ENCODE results near the gene WDR7.

DNA sequence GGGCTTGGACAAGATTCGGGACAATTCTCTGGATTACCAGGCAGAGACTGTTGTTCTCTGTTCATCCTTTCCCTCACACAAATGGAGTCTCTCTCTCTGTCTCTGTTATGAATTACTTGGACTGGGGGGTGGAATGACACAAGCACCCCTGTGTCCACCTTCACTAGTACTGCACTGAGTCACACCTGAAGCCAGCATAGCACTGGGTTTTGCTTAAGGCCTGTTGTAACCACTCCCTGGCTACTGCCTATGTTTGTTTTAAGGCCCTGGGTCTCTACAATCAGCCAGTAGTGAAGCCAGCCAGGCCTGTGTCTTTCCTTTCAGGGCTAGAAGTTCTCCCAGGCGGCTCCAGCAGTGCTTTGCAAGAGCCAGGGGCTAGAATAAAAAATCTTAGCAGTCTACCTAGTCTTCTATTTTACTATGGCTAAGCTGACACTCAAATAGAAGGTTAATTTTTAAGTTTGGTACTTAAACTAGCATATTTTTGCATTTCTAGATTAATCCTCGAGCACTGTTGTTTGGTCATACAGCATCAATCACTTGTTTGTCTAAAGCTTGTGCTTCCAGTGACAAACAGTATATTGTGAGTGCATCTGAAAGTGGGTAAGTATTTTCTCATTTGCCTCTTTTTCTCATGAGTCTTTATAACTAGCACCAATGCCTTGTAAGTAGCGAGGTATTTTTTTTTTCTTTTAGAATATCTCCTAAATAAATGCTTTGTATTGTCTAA lies 27.8 kb downstream of the WDR7 start:
- TF ChIP-seq POLR2A (IDR thresholded peaks at IDR 0.05; ENCODE audit: low read length), result no peak
- TF ChIP-seq RAD21 (conservative IDR thresholded peaks at IDR 0.05 in 1 of 2, IDR thresholded peaks at IDR 0.05 in 1 of 2), result no peak
- no peak for TF ChIP-seq EP300 (IDR thresholded peaks at IDR 0.05)
- no peak for TF ChIP-seq ELK1 (IDR thresholded peaks at IDR 0.05; ENCODE audit: low read depth, low read length)
- no peak for TF ChIP-seq NR3C1 (IDR thresholded peaks at IDR 0.05)
- TF ChIP-seq, protein P1, sequence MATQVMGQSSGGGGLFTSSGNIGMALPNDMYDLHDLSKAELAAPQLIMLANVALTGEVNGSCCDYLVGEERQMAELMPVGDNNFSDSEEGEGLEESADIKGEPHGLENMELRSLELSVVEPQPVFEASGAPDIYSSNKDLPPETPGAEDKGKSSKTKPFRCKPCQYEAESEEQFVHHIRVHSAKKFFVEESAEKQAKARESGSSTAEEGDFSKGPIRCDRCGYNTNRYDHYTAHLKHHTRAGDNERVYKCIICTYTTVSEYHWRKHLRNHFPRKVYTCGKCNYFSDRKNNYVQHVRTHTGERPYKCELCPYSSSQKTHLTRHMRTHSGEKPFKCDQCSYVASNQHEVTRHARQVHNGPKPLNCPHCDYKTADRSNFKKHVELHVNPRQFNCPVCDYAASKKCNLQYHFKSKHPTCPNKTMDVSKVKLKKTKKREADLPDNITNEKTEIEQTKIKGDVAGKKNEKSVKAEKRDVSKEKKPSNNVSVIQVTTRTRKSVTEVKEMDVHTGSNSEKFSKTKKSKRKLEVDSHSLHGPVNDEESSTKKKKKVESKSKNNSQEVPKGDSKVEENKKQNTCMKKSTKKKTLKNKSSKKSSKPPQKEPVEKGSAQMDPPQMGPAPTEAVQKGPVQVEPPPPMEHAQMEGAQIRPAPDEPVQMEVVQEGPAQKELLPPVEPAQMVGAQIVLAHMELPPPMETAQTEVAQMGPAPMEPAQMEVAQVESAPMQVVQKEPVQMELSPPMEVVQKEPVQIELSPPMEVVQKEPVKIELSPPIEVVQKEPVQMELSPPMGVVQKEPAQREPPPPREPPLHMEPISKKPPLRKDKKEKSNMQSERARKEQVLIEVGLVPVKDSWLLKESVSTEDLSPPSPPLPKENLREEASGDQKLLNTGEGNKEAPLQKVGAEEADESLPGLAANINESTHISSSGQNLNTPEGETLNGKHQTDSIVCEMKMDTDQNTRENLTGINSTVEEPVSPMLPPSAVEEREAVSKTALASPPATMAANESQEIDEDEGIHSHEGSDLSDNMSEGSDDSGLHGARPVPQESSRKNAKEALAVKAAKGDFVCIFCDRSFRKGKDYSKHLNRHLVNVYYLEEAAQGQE (IDR thresholded peaks at IDR 0.05), result no peak

Measured in A549 (cell line).